HEK293 (cell line): ENCODE results near the gene POLK.

ENCODE experiments used
- CTCF ChIA-PET: fragments of 350-600 bp; formaldehyde crosslinking; extraction: SDS; loops from one replicate; lab custom pipeline; 2021; ENCODE audit warnings: antibody characterized with exemption; lab: Yijun Ruan, JAX
- POLR2A ChIA-PET: fragments of 300-600 bp; formaldehyde crosslinking; extraction: SDS; loops from one replicate; lab custom pipeline; 2020; ENCODE audit warnings: antibody characterized with exemption, inconsistent platforms; lab: Yijun Ruan, JAX
- H3K27ac ChIP-seq: fragments of 200-500 bp; sonication (Bioruptor generic); 2 replicates; pipeline ENCODE4 v1.5.1; 2014; ENCODE audit warnings: low read depth, low read length, control low read depth, inconsistent platforms; ENCODE audit errors: extremely low read depth
- H3K36me3 ChIP-seq, 2 experiments: fragments of 200-500 bp in 1 of 2; sonication (Bioruptor generic) in 1 of 2; 1 replicate in 1 of 2; 2 replicates in 1 of 2; pipeline ENCODE4 v1.5.1; 2014 to 2017; ENCODE audit warnings: inconsistent platforms in 2 of 2, low read length in 2 of 2; ENCODE audit not compliant: control insufficient read depth in 2 of 2, insufficient read depth in 1 of 2
- H3K4me1 ChIP-seq: fragments of 200-500 bp; sonication (Bioruptor generic); 2 replicates; pipeline ENCODE4 v1.5.1; 2014; ENCODE audit warnings: mild to moderate bottlenecking, low read length, inconsistent platforms; ENCODE audit not compliant: control insufficient read depth, insufficient read depth
- H3K4me3 ChIP-seq: 2 replicates; pipeline ENCODE4 v1.5.1; 2011; ENCODE audit warnings: low read depth, mild to moderate bottlenecking, control low read depth, low read length, moderate library complexity
- H3K9me3 ChIP-seq: fragments of 200-500 bp; sonication (Bioruptor generic); 2 replicates; pipeline ENCODE4 v1.5.1; 2014; ENCODE audit warnings: low read depth, low read length, inconsistent platforms; ENCODE audit not compliant: control insufficient read depth, insufficient read depth
- GFI1B ChIP-seq: fragments of 450-650 bp; formaldehyde crosslinking; IDR thresholded peaks from 2 replicates; pipeline ENCODE4 v1.5.1; 2016; ENCODE audit warnings: missing biosample characterization, missing genetic modification characterization
- MZF1 ChIP-seq: fragments of 450-650 bp; formaldehyde crosslinking; IDR thresholded peaks from 2 replicates; pipeline ENCODE4 v1.5.1; 2017; ENCODE audit warnings: missing biosample characterization, missing genetic modification characterization, borderline replicate concordance
- SALL2 ChIP-seq: fragments of 450-650 bp; formaldehyde crosslinking; IDR thresholded peaks from 2 replicates; pipeline ENCODE4 v1.5.0; 2017; ENCODE audit warnings: missing biosample characterization, mild to moderate bottlenecking, missing genetic modification characterization, borderline replicate concordance
- ZBTB20 ChIP-seq: fragments of 450-650 bp; formaldehyde crosslinking; IDR thresholded peaks from 2 replicates; pipeline ENCODE4 v1.5.1; 2016; ENCODE audit warnings: missing biosample characterization, missing genetic modification characterization
- ZBTB48 ChIP-seq: fragments of 450-650 bp; formaldehyde crosslinking; IDR thresholded peaks from 2 replicates; pipeline ENCODE4 v1.5.1; 2016; ENCODE audit warnings: missing biosample characterization, missing genetic modification characterization
- ZIC2 ChIP-seq: fragments of 450-650 bp; formaldehyde crosslinking; IDR thresholded peaks from 2 replicates; pipeline ENCODE4 v1.5.1; 2016; ENCODE audit warnings: missing biosample characterization, missing genetic modification characterization
- ZNF114 ChIP-seq: fragments of 450-650 bp; formaldehyde crosslinking; IDR thresholded peaks from 2 replicates; pipeline ENCODE4 v1.5.0; 2017; ENCODE audit warnings: missing biosample characterization, missing genetic modification characterization
- ZNF266 ChIP-seq: fragments of 450-650 bp; formaldehyde crosslinking; IDR thresholded peaks from 2 replicates; pipeline ENCODE4 v1.5.1; 2016; ENCODE audit warnings: missing biosample characterization, missing genetic modification characterization, low read depth
- ZNF416 ChIP-seq: fragments of 450-650 bp; formaldehyde crosslinking; IDR thresholded peaks from 2 replicates; pipeline ENCODE4 v1.5.1; 2016; ENCODE audit warnings: missing biosample characterization, missing genetic modification characterization
- ZNF548 ChIP-seq: fragments of 450-650 bp; formaldehyde crosslinking; IDR thresholded peaks from 2 replicates; pipeline ENCODE4 v1.5.1; 2016; ENCODE audit warnings: missing biosample characterization, missing genetic modification characterization
- ZNF623 ChIP-seq: fragments of 450-650 bp; formaldehyde crosslinking; IDR thresholded peaks from 2 replicates; pipeline ENCODE4 v1.5.1; 2016; ENCODE audit warnings: missing biosample characterization, missing genetic modification characterization
- ZNF624 ChIP-seq: fragments of 450-650 bp; formaldehyde crosslinking; IDR thresholded peaks from 2 replicates; pipeline ENCODE4 v1.5.1; 2017; ENCODE audit warnings: missing biosample characterization, missing genetic modification characterization
- ZXDB ChIP-seq: fragments of 450-650 bp; formaldehyde crosslinking; IDR thresholded peaks from 2 replicates; pipeline ENCODE4 v1.5.1; 2016; ENCODE audit warnings: missing biosample characterization, missing genetic modification characterization
- TF ChIP-seq, protein P1 (sequence below): fragments of 450-650 bp; formaldehyde crosslinking; IDR thresholded peaks from 2 replicates; pipeline ENCODE4 v1.5.1; 2016; ENCODE audit warnings: missing biosample characterization, missing genetic modification characterization
- TF ChIP-seq, protein P2 (sequence below): IDR thresholded peaks from 2 replicates; pipeline ENCODE4 v1.6.1; 2011; ENCODE audit warnings: mild to moderate bottlenecking, low read depth, low read length, borderline replicate concordance
- TF ChIP-seq, protein P3 (sequence below): fragments of 450-650 bp; formaldehyde crosslinking; IDR thresholded peaks from 2 replicates; pipeline ENCODE4 v1.5.1; 2017; ENCODE audit warnings: missing biosample characterization, missing genetic modification characterization
- TF ChIP-seq, protein P4 (sequence below): fragments of 450-650 bp; formaldehyde crosslinking; IDR thresholded peaks from 2 replicates; pipeline ENCODE4 v1.5.1; 2017; ENCODE audit warnings: missing biosample characterization, missing genetic modification characterization

Gene POLK

DNA sequence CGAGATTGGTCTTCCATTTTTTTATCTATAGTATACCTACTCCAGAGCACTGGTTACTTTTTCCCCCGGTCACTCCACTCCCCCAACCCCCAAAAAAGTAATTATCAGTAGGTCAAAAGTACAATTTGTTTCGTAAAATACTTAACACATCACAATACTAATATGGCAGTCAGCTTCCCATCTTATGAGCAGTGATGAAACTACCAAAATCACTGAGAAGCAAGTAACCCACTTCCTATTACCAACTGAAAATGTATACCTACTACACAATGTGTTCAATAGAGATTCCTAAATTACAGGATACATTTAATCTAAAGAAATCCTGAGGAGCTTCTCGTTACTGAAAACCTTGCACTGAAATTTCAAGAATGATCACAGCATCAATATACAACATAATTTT is 2.1 kb upstream of the POLK start:
- CTCF ChIA-PET: no interaction called here
- TF ChIP-seq ZNF114 (tag by site-specific recombination): no peak
- TF ChIP-seq ZNF623 (tag by site-specific recombination): no peak
- H3K36me3 ChIP-seq: peaks cover 0 to 3% of the 10 kb centered on the region in 2 experiments; a peak in 2 of 3 replicates
- H3K9me3 ChIP-seq: no peaks in the 10 kb centered on the region
- peak overlapping the region; percentile 91 for H3K4me3 ChIP-seq
- POLR2A ChIA-PET: interaction anchor here (0.6 to 1.7 kb wide), 2 partner anchors 173 to 668 kb away, joined by 7 read pairs; partner anchors contain the start of gene HMGCR
- H3K4me1 ChIP-seq: no peaks in the 10 kb centered on the region
- no peak overlapping the region for H3K27ac ChIP-seq

DNA sequence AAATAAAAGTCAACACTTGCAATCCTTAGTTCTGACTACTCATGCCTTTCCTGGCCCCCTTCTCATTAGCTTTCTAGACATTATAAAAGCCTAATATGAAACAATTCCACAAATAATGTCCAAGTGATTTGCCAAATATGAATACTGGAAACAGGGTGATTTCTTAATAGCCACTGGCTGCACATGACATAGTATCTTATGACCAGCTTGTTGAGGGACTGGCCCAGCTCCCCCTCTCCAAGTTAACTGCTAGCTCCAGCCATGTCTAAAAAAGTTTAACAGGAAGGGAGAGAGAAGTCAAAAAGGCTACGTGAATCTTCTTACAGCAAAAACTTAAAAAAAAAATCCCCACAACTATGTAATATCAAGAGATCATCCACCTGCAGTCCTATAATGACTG is 1.7 kb upstream of the POLK start:
- no peaks in the 10 kb centered on the region for H3K9me3 ChIP-seq
- TF ChIP-seq, protein P1, sequence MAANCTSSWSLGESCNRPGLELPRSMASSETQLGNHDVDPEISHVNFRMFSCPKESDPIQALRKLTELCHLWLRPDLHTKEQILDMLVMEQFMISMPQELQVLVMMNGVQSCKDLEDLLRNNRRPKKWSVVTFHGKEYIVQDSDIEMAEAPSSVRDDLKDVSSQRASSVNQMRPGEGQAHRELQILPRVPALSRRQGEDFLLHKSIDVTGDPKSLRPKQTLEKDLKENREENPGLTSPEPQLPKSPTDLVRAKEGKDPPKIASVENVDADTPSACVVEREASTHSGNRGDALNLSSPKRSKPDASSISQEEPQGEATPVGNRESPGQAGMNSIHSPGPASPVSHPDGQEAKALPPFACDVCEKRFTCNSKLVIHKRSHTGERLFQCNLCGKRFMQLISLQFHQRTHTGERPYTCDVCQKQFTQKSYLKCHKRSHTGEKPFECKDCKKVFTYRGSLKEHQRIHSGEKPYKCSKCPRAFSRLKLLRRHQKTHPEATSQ (tag by site-specific recombination): no peak
- TF ChIP-seq ZNF624 (tag by site-specific recombination) (no peak), ZNF548 (no peak), SALL2 (tag by site-specific recombination) (no peak), ZBTB20 (tag by site-specific recombination) (no peak), MZF1 (no peak), ZNF416 (tag by site-specific recombination) (no peak), ZXDB (tag by site-specific recombination) (no peak), ZIC2 (tag by site-specific recombination) (no peak), ZBTB48 (tag by site-specific recombination) (no peak), ZNF266 (tag by site-specific recombination) (no peak), GFI1B (tag by site-specific recombination) (no peak)
- TF ChIP-seq, protein P2, sequence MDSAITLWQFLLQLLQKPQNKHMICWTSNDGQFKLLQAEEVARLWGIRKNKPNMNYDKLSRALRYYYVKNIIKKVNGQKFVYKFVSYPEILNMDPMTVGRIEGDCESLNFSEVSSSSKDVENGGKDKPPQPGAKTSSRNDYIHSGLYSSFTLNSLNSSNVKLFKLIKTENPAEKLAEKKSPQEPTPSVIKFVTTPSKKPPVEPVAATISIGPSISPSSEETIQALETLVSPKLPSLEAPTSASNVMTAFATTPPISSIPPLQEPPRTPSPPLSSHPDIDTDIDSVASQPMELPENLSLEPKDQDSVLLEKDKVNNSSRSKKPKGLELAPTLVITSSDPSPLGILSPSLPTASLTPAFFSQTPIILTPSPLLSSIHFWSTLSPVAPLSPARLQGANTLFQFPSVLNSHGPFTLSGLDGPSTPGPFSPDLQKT: no peak
- TF ChIP-seq, protein P3, sequence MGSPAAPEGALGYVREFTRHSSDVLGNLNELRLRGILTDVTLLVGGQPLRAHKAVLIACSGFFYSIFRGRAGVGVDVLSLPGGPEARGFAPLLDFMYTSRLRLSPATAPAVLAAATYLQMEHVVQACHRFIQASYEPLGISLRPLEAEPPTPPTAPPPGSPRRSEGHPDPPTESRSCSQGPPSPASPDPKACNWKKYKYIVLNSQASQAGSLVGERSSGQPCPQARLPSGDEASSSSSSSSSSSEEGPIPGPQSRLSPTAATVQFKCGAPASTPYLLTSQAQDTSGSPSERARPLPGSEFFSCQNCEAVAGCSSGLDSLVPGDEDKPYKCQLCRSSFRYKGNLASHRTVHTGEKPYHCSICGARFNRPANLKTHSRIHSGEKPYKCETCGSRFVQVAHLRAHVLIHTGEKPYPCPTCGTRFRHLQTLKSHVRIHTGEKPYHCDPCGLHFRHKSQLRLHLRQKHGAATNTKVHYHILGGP (tag by site-specific recombination): no peak
- TF ChIP-seq, protein P4, sequence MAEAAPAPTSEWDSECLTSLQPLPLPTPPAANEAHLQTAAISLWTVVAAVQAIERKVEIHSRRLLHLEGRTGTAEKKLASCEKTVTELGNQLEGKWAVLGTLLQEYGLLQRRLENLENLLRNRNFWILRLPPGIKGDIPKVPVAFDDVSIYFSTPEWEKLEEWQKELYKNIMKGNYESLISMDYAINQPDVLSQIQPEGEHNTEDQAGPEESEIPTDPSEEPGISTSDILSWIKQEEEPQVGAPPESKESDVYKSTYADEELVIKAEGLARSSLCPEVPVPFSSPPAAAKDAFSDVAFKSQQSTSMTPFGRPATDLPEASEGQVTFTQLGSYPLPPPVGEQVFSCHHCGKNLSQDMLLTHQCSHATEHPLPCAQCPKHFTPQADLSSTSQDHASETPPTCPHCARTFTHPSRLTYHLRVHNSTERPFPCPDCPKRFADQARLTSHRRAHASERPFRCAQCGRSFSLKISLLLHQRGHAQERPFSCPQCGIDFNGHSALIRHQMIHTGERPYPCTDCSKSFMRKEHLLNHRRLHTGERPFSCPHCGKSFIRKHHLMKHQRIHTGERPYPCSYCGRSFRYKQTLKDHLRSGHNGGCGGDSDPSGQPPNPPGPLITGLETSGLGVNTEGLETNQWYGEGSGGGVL (tag by site-specific recombination): no peak
- no peak overlapping the region for H3K27ac ChIP-seq
- no peaks in the 10 kb centered on the region for H3K4me1 ChIP-seq
- CTCF ChIA-PET: interaction anchor here (0.7 to 1.9 kb wide), 2 partner anchors 171 to 1125 kb away, joined by 3 to 4 read pairs; no protein-coding TSS in a partner anchor
- peak overlapping the region; percentile 91 for H3K4me3 ChIP-seq
- H3K36me3 ChIP-seq: no peaks in the 10 kb centered on the region; a peak in 1 of 3 replicates
- POLR2A ChIA-PET: interaction anchor here (0.6 to 1.7 kb wide), 3 partner anchors 146 to 668 kb away, joined by 3 to 7 read pairs (median 7); partner anchors contain the start of gene HMGCR
